HG03280 (cell line): ENCODE results near the gene SLC12A1.
A peak's percentile ranks its signal among the peaks of the same experiment; 100 is the strongest.

Source experiments
- ATAC-seq: cut with Tn5 transposase; IDR thresholded peaks from one replicate; pipeline ENCODE4 v1.9.1; 2021; ENCODE audit warnings: mild to moderate bottlenecking, moderate library complexity; ENCODE audit not compliant: unreplicated experiment

SLC12A1 gene

DNA sequence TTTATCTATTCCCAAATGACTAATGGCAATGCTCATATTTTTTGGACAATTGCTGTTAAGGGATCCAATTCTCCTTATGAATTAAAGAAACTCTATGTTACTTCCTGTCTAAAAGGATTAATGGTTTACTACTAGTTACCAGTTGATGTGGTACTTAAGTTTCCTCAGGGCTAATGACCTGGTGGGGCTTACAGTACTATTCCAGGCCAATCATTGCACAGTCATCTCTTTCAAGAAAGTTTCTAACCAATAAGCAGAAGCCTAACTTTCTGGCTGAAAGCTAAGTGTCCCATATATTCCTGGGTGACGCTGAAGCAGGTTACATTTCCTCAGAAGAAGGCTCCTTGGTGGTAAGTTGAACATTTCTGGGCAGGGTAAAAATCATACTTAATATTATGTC lies at the start of gene SLC12A1:
TSS of gene SLC12A1 (plus strand) at position 322 of the 400 bp plus-strand sequence. CDS start 1,418 bp downstream, outside the sequence.
- ATAC-seq = no peak

DNA sequence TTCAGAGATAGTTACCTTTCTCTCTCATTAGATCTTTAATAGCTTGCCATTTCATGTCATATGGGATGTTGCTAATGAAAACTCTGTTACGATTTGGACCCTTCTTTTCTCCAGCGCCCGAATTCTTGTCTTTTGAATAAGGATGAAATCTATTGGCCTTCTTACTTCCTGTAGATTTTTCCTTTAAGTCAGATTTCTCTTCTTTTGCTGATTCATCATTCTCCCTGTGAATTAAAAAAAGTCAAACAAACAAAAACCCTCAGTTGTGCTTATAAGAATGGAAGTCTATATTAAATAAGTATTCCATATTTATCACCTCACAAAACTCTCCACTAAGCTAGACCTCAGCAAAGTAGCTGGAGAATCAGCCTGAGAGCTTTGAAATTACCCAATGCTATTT lies 37.5 kb upstream of the SLC12A1 start:
- ATAC-seq = no peak

DNA sequence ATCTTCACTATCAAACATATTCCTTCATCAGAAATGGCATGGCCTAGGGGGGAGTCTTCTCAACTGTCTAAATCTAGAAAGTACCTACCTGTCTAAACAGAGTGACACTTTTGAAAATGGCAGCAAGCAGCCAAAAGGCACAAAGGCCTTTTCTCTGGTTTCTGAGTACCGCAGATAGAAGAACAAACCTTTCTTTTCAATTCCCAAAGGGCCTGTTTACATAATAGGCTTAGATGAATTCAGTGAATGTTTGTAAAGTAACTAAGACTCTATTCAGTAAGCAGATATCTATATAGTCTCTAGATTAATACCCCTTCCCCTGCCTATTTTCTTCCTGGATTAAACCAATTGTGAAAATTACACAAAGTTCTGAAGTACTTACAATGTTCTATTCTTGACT lies 35.1 kb upstream of the SLC12A1 start:
- ATAC-seq = no peak

DNA sequence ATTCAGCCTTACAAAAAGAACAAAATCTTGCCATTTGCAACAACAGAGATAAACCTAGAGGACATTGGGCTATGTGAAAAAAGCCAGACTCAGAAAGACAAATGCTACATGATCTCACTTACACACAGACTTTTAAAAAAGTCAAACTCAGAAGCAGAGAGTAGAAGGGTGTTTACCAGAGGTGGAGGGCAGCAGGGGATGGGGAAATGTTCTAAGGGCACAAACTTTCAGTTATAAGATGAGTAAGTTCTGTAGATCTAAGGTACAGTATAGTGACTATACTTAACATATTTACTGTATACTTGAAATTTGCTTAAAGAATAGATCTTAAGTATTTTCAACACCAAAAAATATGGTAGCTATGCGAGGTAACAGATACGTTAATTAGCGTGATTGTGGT lies 31.0 kb upstream of the SLC12A1 start:
- no peak for ATAC-seq

DNA sequence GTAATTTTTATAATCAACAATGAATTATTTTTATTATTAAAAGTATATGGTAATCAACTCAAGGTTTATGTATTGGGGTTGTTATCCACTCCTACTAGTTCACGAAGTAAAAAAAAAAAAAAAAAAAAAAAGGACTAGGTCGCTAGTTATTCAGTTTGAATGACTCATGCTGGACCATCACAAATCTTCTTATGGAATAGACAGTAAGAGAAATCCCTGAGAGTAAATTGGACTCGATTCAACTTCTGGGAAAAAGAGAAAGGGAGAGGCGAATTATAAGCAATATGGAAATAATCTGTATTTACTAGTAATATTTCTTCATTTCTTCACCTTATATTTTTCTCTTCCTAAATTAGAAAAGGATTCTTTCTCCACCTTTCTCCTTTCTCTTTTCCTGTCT lies 30.0 kb upstream of the SLC12A1 start:
- ATAC-seq = no peak

DNA sequence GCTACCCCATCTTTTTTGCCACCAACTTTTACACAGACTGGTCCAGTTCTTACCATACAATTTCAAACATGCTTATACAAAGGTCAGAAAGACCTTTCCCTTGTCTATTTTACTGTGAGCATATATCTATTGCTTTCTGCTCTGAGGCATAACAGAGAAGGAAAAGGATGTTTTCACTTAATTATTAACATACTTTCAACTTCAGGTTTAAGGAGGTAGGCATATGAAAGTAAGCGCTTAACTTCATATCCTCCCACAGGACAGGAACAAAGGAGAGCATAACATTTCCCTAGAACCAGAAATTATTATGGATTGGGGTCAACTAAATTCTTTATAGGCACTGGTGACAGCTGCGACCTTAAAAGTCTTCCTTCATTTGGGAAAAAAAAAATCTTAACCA lies 29.1 kb upstream of the SLC12A1 start:
- no peak for ATAC-seq

DNA sequence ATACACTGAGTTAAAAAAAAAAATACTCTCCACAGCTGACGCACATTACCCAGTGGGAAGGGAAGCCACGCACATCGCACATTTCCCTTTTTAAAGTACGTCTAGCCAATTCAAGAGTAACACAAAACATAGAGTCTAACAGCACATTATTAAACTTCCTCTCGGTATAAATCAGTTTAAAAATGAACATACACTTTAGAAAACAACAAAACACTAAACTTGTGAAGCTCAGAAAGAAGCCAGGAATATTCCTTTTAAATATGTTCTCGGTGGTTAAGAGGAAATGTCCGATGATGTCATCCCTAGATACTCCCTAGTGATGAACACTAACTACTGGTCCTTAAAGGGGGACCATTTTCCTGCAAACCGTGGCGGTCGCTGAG lies 28.7 kb upstream of the SLC12A1 start:
- ATAC-seq = peak; percentile 61

DNA sequence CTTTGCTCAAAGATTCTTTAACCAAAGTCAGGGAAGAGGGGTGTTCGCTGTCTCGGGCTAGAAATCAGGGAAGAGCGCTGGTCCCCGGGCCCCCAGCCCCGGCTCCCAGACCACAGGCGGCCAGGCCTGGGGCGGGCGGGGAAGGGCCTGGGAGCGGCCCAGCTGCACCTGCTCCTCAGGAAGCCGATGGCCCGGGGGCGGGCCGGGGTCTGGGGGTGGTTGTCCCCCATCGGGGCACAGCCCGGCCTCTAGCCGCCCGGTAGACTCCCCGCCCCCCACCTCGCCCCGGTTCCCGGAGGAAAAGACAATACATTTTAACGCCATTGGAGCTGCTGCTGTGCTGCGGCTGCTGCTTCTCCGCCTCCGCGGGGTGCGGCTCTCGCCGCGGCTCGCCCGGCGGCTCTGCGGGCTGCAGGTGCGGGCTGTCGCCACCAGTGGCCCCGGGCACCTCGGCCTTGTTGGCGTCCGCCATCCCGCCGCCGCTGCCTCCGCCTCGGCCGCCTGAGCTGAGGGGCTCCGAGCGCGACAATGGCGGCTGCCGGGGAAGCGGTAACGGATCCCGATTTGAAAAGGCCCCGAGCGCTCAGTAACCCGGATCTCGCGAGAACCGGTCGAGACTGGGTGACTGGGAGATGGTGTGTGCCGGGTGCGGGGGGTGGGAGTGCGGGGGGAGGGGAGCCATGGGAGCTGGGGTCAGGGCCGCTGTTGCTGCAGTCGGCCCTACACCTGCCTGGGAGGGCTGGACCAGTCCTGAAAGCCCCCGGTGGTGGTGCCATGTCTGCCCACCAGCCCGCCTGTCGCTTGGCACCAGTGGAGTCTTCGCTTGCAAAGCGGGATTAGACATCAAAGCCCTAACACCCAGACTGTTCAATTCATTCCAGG lies 28.1 kb upstream of the SLC12A1 start, which contains the start of gene MYEF2:
TSS of gene MYEF2 (minus strand) at position 530 of the 882 bp plus-strand sequence. CDS start at position 472, 58 bp downstream.
- ATAC-seq = peak; percentile 67

DNA sequence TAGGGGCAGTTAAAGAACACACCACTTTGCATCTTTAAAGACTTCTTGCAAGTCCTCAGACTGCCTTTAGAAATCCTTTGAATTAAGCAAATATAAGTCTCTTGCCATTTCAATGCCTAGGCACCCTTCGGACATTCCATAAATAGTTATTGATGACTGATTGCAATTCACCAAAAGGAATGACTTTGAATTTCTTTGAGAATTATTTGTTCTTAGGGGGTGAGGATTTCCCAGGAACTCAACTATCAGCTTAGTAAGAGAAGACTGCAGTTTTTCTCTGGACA lies 27.5 kb upstream of the SLC12A1 start:
- ATAC-seq = no peak

DNA sequence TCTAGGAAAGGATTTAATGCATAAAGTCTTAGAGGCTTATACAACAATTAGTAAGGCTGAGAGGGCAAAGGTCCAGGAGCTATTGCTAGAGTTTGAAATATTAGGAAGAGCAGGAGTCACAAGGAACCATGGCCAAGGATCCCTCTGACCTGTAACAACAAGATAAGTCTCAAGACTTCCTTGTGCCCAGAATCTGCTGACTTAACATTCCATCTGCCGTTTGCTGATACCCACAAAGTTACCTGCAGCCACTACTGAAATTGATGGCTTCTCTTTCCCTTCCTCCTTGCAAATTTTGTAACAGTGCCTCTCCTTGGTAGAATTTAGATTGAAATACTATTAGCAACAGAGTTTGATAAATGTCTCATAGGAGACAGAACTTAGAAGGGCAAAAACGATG lies 23.4 kb upstream of the SLC12A1 start:
- ATAC-seq = no peak

DNA sequence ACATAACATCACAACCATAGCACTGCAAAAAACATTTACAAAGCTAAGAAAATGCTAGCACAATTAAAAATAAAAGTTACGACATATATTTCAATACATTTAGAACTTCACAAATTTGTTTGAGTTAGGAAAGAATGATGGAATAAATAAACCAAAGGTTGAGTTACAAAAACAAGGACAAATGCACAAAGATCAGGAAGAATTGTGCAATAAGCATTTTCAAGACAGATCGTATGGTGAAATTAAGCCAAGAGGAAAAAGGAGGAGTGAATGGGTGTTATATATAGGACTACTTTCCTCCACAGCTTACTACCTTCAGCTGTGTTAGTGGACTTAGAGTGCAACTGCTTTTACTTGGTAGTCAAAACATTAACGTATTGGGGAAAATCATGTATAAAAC lies 20.6 kb upstream of the SLC12A1 start:
- ATAC-seq = no peak

DNA sequence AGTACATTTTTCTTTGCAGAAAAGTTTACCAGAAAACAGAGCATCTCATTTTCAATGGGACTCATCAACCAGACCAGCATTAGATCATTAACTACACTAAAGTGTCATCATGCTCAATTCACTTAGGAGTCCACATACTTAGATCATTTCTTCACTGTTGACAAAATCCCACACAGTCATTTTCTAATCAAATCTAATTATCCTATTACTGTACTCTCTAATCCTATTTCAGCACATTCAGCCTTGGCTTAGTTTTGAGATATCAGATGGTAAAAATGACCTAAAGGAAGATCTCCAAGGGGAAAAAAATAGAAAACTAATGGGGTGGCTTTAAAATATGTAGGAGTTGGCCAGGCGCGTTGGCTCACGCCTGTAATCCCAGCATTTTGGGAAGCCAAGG lies 19.8 kb upstream of the SLC12A1 start:
- ATAC-seq = no peak

DNA sequence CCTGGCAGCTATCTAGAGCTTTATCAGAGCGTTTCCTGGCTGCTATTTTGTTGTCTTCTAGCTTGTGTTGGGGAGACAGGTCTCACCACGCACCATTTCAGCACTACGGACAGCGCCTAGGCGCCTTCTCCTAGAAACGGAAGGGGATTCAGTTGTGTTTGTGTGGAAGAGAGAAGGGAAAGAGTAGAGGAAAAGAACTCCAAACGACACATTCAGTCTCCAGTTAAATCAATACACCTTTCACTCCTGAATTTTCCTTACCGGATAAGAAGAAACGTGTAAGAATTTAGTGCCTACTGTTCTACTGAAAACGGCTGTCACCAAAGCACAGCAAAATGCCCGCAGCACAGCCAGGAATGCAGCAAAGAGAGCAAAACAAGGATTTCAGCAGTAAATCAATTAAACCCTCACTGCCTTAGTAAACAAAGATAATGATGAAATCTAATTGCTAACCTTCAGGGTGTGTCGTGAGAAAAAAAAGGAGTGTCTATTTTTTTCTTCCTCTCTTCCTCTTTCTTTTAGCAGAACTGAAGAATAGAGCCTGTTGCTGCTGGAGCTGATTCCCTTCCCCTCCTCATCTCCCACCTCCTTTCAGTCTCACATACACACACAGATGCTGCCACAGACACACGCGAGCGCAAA lies 15.0 kb upstream of the SLC12A1 start:
- no peak for ATAC-seq

DNA sequence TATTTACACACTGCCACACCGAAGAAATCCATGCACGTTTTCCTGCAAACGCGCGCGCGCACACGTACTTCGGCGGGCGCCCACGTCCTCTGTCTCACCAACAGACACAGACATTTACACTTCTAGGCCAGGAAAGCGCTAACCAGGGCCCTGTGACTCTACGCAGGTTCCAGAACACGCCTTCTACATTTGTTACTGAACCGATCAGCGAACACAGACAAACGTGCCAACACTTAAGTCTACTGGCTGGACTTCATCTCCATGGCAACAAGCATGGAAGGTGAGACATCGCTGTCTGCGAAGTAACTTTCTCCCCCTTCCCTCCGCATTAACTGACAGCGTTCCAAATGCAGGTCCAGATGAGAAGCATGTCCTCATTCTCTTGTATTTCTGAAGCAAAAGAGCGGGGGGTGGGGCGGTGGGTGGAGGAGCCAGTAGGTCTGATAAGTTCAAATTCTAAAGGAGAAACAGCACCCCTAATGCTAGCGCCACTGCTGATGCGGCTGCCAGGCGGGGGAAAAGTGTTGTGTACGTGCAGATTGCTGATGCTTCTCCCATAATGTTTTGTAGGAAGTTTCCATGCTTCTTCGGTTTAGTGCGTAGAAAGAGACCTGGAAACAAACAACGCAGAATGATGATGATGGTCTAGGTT lies 14.4 kb upstream of the SLC12A1 start, which contains the start of gene CTXN2:
TSS of gene CTXN2 (plus strand) at position 92 of the 652 bp plus-strand sequence. CDS start 9,636 bp downstream, outside the sequence.
- ATAC-seq = no peak

DNA sequence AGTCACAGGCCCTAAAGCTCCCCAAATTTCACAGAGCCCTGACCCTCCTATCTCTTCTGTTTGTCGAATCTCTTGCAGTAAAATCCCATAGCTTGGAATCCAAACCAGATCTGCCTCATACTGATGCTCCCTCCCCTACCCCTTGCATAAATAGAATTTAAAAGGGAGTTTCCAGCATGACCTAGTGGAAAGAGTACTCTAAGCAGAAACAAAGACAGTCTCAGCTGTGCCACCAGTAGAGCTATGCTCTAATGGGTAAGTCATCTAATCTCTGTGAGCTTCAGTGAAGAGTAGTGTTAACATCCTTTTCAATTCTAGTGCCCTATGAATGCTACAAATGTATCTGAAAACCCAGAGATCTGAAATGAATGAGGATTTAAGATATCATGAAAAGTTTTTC lies 4.0 kb upstream of the SLC12A1 start:
- ATAC-seq = no peak

DNA sequence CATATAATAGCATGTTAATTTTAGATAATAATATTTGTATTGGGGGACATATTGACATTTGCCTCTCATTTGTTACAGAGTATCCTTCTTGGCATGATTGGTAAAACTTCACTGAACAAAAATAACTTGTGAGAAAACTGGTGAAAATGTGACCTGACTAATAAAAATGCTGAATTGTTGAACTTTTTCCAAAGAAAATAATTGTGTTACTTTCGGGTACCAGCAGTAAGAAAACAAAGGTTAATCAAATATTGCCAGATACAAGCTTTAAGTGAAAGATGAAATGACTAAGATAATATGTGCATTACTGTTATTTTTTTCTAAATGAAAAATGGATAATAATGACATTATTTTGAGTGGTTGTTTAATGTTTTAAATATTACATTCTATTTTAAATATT lies 15.2 kb downstream of the SLC12A1 start:
- ATAC-seq = no peak

DNA sequence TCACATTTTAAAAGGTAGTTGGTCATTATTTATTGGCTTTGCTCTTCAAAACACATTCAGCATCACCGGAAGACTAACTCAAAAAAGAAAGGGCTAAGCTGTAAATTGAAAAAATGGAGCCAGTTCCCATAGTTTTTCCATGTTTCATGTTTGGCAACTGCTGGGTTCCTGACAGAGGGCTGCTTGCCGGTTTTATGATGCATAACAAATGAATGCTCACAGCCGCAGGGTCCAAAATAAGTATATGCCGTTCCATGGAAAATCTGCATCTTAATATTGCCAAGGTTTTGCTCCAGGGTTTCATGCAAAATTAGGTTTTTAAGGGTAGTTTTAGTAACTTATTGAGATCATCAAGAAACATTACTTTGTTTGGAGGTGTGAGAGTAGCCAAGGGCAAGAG lies 15.8 kb downstream of the SLC12A1 start:
- no peak for ATAC-seq

DNA sequence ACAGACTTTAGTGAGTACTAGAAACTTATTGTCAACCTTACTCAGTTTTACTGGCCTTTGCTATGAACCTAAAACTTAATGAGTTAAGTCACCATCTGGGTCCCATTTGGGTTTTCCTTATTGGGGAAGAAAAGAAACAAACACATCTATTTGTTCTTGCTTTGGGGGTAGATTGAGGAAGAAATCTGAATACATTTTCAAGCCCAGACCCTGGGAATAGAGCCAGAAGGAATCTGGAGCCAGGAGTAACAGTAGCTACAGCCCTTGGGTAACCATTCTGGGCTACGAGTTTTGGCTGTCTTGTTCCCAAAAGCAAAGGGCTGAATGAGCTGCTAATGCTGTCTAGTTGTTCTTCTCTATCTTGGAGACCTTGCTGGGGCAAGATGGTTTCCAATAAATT lies 16.5 kb downstream of the SLC12A1 start:
- ATAC-seq = no peak

DNA sequence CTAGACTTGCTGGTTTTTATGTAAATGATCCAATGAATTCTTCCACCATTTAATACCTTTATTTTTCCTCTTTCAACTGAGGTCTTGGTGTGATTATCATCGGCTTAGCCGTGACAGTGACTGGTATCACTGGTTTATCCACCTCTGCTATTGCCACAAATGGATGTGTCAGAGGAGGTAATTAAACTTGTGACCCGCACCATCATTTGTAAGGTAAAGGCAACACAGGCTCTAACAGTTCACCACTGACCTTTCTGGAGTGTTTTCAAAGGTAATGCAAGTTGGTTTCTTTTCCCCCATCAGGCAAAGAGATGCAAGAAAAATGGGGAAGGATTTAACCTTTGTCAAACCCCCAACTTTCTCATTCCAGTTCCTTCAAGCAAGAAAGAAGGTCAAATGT lies 19.7 kb downstream of the SLC12A1 start:
- ATAC-seq = no peak

DNA sequence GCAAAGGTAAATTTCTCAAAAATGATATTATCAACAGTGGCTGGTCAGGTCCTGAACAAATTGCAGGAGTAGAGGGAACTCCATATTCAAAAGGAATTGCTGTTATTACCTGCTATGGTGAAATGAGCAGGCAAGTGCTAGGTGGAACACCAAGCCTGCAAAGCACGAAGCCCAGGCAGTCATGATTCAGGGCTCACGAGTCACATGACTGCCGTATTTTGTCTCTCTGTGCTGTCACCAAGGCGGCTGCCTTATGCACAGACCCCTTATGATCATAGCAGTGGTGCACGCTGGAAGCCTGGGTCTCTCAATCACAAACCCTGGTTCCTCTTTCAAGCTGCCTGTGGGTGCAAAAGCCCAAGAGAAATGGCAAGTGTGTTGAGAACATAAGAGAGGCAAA lies 24.4 kb downstream of the SLC12A1 start:
- ATAC-seq = no peak

DNA sequence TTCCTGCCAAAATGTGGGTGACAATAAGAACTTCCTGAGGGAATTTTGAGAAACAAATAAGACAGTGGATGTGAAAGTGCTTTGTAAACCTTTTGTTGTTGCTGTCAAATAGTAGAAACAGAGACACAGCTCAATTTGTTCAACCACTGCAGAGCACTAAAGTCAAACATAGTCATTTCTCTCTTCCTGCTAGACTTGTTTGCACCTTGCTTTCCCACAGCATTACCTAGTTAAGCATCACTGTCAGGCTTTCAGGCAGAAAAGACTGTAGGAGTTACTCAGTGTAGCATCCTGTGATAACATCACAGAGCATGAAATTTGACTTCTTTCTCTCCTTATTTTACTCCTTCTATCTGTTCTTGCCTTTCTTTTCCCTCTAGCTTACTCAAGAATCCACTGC lies 27.1 kb downstream of the SLC12A1 start:
- ATAC-seq = no peak

DNA sequence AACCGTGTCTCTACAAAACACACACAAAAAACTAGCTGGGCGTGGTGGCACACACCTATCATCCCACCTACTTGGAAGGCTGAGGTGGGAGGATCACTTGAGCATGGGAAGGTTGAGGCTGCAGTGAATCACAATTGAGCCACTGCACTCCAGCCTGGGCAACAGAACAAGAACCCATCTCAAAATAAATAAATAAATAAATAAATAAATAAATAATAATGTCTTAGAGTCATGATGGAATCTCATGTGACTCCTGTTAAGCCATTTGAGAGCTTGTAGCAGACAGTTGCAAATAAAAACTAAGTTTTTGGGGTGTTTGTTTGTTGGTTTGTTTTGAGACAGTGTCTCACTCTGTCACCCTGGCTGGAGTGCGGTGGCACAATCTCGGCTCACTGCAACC lies 33.2 kb downstream of the SLC12A1 start:
- no peak for ATAC-seq
